DMS53 treated with DMSO at 0.1 percent for 48 hours (cell line): ENCODE measurements around the gene WDPCP.
"Not testable (repeated sequence)": the region's sequence is repeated elsewhere in the genome, so short reads cannot be mapped to it uniquely, and the experiment has no call there.

Experiments used
- DNase-seq: peaks from one replicate; lab custom pipeline; 2025; ENCODE audit not compliant: unreplicated experiment; lab: John Stamatoyannopoulos, UW

The WDPCP gene

GRCh38 chr2:63268946-63269345 is 319.3 kb downstream of the WDPCP start:
- no peak for DNase-seq

- no peak for DNase-seq
Measured at GRCh38 chr2:63261137-63261621, 327.1 kb downstream of the WDPCP start.

- no peak for DNase-seq
Measured at GRCh38 chr2:63257473-63257872, 330.8 kb downstream of the WDPCP start.

- no peak for DNase-seq
Measured at GRCh38 chr2:63249161-63249560, 339.1 kb downstream of the WDPCP start.

GRCh38 chr2:63242747-63243146 is 345.5 kb downstream of the WDPCP start:
- DNase-seq: no peak

GRCh38 chr2:63225964-63226686 is 362.2 kb downstream of the WDPCP start:
- no peak for DNase-seq

- DNase-seq: no peak
Measured at GRCh38 chr2:63218800-63219526, 369.3 kb downstream of the WDPCP start.

- no peak for DNase-seq
Measured at GRCh38 chr2:63195310-63195709, 393.0 kb downstream of the WDPCP start.

GRCh38 chr2:63194175-63194574 is 394.1 kb downstream of the WDPCP start:
- DNase-seq: no peak

- peak; percentile 67 for DNase-seq
Measured at GRCh38 chr2:63192889-63193774, 395.1 kb downstream of the WDPCP start.

- peak; percentile 67 for DNase-seq
Measured at GRCh38 chr2:63192169-63192888, 395.9 kb downstream of the WDPCP start.

- DNase-seq: peak; percentile 43
Measured at GRCh38 chr2:63189026-63189425, 399.3 kb downstream of the WDPCP start.

GRCh38 chr2:63186331-63186730 is 401.9 kb downstream of the WDPCP start:
- DNase-seq: no peak

- no peak for DNase-seq
Measured at GRCh38 chr2:63163161-63163820, 425.0 kb downstream of the WDPCP start.

- DNase-seq: no peak
Measured at GRCh38 chr2:63159262-63159661, 429.0 kb downstream of the WDPCP start.

- not testable (repeated sequence) for DNase-seq
Measured at GRCh38 chr2:63136683-63137082, 451.6 kb downstream of the WDPCP start.

- no peak for DNase-seq
Measured at GRCh38 chr2:63132020-63132419, 456.3 kb downstream of the WDPCP start.

GRCh38 chr2:63131196-63131595 is 457.1 kb downstream of the WDPCP start:
- no peak for DNase-seq

GRCh38 chr2:63127594-63127993 is 460.7 kb downstream of the WDPCP start:
- no peak for DNase-seq

GRCh38 chr2:63124850-63125249 is 463.4 kb downstream of the WDPCP start:
- DNase-seq: no peak
